ENCODE data around the gene ZSCAN31. TPM values are rescaled to one million over a fixed set of nuclear protein-coding genes. Genes with fewer than 3 reads are reported as not detected.

The ZSCAN31 gene
- total and polyA plus RNA-seq, 10 of the 15 experiments (the other 5 are each of a cell fraction or from before 2014, with no cell fraction given) = 1.6 to 5.2 (median 2.9) TPM

DNA sequence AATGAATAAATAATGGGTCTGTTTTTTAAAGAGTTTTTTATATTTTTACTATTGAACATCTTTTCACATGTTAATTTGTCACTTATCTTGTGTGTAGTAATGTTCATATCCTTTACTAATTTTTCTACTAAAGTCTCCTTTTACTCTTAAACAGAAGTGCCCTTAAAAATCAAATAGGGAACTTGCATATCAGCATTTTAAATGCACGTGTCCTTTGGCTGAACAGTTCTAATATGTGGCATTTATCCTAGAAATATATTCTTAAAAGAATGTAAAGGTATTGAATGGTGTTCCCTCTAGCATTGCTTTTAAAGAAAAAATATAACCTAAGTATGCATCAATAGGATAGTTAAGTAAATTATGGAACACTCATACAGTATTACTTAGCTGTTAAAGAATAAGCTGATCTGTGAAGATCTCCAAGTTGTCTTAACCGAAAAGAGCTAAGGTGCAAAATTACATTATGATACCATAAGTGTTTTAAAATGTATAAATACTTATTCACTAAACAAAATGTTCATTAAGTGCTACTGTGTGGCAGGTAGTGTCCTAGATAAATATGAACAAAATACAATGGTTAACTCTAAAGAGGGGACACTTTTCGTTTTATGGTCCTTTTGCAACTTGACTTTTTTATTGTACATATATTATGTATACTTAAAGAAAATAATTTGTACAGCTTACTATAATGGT lies 55.2 kb downstream of the ZSCAN31 start (continued):
- TF ChIP-seq CBX3 (IDR thresholded peaks at IDR 0.05; ENCODE audit: borderline replicate concordance, low read depth) (no peak), SP1 (IDR thresholded peaks at IDR 0.05; ENCODE audit: low read depth, low read length) (no peak)

DNA sequence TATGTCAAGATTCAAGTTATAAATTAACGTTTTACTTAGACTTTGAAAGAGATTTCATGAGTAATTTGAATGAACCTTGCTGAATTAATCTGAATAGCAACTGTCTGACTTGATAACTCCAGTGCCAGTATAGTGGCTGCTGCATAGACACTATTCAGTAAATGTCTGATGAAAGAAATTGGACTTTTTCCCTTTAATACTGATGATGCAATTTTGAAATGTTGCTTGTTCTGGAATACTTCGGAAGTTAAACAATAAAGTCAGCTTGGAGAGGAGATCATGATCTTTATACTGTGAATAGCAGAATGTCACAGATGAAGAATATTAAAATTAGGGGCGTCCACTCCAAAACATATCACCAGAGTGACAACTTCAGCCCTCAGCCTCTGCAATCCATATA lies 58.2 kb downstream of the ZSCAN31 start:
- ChIA-PET CTCF (interaction anchor here (0.6 kb wide), 1 partner anchor 500 kb away, joined by 3 read pairs; no protein-coding TSS in a partner anchor), POLR2A (no interaction called here), SMC1A (ENCODE audit: uncharacterized antibody, unreplicated experiment) (interaction anchor here (1.0 to 4.9 kb wide), 4 partner anchors 10 to 70 kb away, joined by 3 to 27 read pairs (median 3); partner anchors contain the start of gene ZSCAN26), RAD21 (ENCODE audit: unreplicated experiment) (interaction anchor here (1.1 kb wide), 1 partner anchor 11 kb away, joined by 3 read pairs; the partner anchor contains the start of gene ZSCAN26)
- no peak overlapping the region for H3K4me2 ChIP-seq (ENCODE audit: control insufficient read depth, insufficient read depth)
- no peak overlapping the region for H3K9ac ChIP-seq (ENCODE audit: control insufficient read depth, insufficient read depth, low read length)
- H3K27ac ChIP-seq (ENCODE audit: control insufficient read depth, insufficient read depth) = no peak overlapping the region
- H3K4me1 ChIP-seq (ENCODE audit: control insufficient read depth, insufficient read depth, low read length) = no peaks in the 10 kb centered on the region
- DNase-seq (ENCODE audit: low read depth, low spot score) = no peak
- in situ Hi-C loops (cut with MboI) (no loop called here), intact Hi-C loops (cut with micrococcal nuclease; ENCODE audit: unreplicated experiment) (no loop called here)
- H2AFZ ChIP-seq (ENCODE audit: control insufficient read depth, low read depth, low read length) = no peak overlapping the region
- 94% methylated on average over 3 of the region's 3 CpGs for WGBS (ENCODE audit: insufficient coverage, insufficient replicate concordance, low lambda C conversion rate, missing lambda C conversion rate)
- no peak overlapping the region for H3K4me3 ChIP-seq
- FAIRE-seq = no peak
- no TSS peak for BruUV-seq (replicated peaks)
- TF ChIP-seq SMAD1 (IDR thresholded peaks at IDR 0.05; ENCODE audit: low read depth, partially characterized antibody) (no peak), SP1 (IDR thresholded peaks at IDR 0.05; ENCODE audit: low read depth, low read length) (no peak)
- TF ChIP-seq, protein P1, sequence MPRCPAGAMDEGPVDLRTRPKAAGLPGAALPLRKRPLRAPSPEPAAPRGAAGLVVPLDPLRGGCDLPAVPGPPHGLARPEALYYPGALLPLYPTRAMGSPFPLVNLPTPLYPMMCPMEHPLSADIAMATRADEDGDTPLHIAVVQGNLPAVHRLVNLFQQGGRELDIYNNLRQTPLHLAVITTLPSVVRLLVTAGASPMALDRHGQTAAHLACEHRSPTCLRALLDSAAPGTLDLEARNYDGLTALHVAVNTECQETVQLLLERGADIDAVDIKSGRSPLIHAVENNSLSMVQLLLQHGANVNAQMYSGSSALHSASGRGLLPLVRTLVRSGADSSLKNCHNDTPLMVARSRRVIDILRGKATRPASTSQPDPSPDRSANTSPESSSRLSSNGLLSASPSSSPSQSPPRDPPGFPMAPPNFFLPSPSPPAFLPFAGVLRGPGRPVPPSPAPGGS (IDR thresholded peaks at IDR 0.05; ENCODE audit: borderline replicate concordance, insufficient read depth, low read depth, low read length, poor library complexity, severe bottlenecking) = no peak
- TF ChIP-seq, protein P2, sequence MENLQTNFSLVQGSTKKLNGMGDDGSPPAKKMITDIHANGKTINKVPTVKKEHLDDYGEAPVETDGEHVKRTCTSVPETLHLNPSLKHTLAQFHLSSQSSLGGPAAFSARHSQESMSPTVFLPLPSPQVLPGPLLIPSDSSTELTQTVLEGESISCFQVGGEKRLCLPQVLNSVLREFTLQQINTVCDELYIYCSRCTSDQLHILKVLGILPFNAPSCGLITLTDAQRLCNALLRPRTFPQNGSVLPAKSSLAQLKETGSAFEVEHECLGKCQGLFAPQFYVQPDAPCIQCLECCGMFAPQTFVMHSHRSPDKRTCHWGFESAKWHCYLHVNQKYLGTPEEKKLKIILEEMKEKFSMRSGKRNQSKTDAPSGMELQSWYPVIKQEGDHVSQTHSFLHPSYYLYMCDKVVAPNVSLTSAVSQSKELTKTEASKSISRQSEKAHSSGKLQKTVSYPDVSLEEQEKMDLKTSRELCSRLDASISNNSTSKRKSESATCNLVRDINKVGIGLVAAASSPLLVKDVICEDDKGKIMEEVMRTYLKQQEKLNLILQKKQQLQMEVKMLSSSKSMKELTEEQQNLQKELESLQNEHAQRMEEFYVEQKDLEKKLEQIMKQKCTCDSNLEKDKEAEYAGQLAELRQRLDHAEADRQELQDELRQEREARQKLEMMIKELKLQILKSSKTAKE (IDR thresholded peaks at IDR 0.05; ENCODE audit: low read depth, poor library complexity, severe bottlenecking) = no peak
- no peak for ATAC-seq
- H3K36me3 ChIP-seq (ENCODE audit: control insufficient read depth in 2 of 2, insufficient read depth in 2 of 2, low read length in 1 of 2) = peaks cover 0 to 6% of the 10 kb centered on the region in 2 experiments
- no peaks in the 10 kb centered on the region for H4K20me1 ChIP-seq (ENCODE audit: control insufficient read depth, insufficient read depth)
- no peaks in the 10 kb centered on the region for H3K27me3 ChIP-seq (replicated peaks in 1 of 2; ENCODE audit: control insufficient read depth in 2 of 2, insufficient read depth in 2 of 2, low read length in 1 of 2)
- H3K79me2 ChIP-seq (ENCODE audit: control insufficient read depth, insufficient read depth, low read length) = no peaks in the 10 kb centered on the region
- H3K9me3 ChIP-seq (replicated peaks; ENCODE audit: control insufficient read depth, insufficient read depth, low read length) = no peaks in the 10 kb centered on the region

All from GM12878 (cell line).